WTC11 (cell line): ENCODE data around the gene PMF1. TPM values are rescaled to one million over a fixed set of nuclear protein-coding genes. Genes with fewer than 3 reads are reported as not detected.
A peak's percentile ranks its signal among the peaks of the same experiment; 100 is the strongest.

Source experiments
- ATAC-seq: fragments of 200-7000 bp; cut with Tn5 transposase; 2 replicates; pipeline ENCODE4 v1.10.0; 2021; ENCODE audit warnings: mild to moderate bottlenecking, moderate library complexity
- CTCF ChIA-PET: fragments of 300-600 bp; sonication (Branson Sonifier 250); formaldehyde crosslinking; loops from one replicate; lab custom pipeline; 2021; ENCODE audit warnings: antibody characterized with exemption; lab: Charles Lee
- POLR2A ChIA-PET: fragments of 350-600 bp; sonication (Branson Sonifier 250); formaldehyde crosslinking; loops from one replicate; lab custom pipeline; 2021; ENCODE audit warnings: antibody characterized with exemption; lab: Charles Lee
- DNase-seq: peaks from one replicate; pipeline ENCODE4 v3.0.0; 2021; ENCODE audit warnings: low spot score
- H3K27ac Mint-ChIP-seq: 2 replicates; pipeline ENCODE4 v1.8.0; 2021; ENCODE audit warnings: mixed read lengths
- H3K27me3 Mint-ChIP-seq: 2 replicates; pipeline ENCODE4 v1.8.0; 2021; ENCODE audit warnings: low read depth, mild to moderate bottlenecking, moderate library complexity, mixed read lengths
- H3K36me3 Mint-ChIP-seq: 2 replicates; pipeline ENCODE4 v1.8.0; 2021; ENCODE audit warnings: mixed read lengths
- H3K4me1 Mint-ChIP-seq: 2 replicates; pipeline ENCODE4 v1.8.0; 2022; ENCODE audit warnings: mixed read lengths
- H3K4me3 Mint-ChIP-seq: 2 replicates; pipeline ENCODE4 v1.8.0; 2021; ENCODE audit warnings: mild to moderate bottlenecking, moderate library complexity, mixed read lengths
- H3K9me3 Mint-ChIP-seq: 2 replicates; pipeline ENCODE4 v1.8.0; 2021; ENCODE audit warnings: mixed read lengths
- ATF2 ChIP-seq: sonication (generic); formaldehyde crosslinking; IDR thresholded peaks from 2 replicates; pipeline ENCODE4 v1.8.1; 2022; ENCODE audit warnings: low read depth, missing genetic modification reagents, borderline replicate concordance
- ATF3 ChIP-seq: sonication (generic); formaldehyde crosslinking; conservative IDR thresholded peaks from 2 replicates; pipeline ENCODE4 v1.8.1; 2022; ENCODE audit warnings: mild to moderate bottlenecking, missing genetic modification reagents
- CREB1 ChIP-seq: sonication (generic); formaldehyde crosslinking; IDR thresholded peaks from 2 replicates; pipeline ENCODE4 v1.8.0; 2023; ENCODE audit warnings: mild to moderate bottlenecking, missing genetic modification reagents
- GABPB1 ChIP-seq: sonication (generic); formaldehyde crosslinking; IDR thresholded peaks from 2 replicates; pipeline ENCODE4 v1.8.1; 2023; ENCODE audit warnings: mild to moderate bottlenecking, missing genetic modification reagents
- GTF2I ChIP-seq: fragments of 250-450 bp; sonication (Bioruptor Pico); conservative IDR thresholded peaks from 2 replicates; pipeline ENCODE4 v1.4.0; 2021; ENCODE audit warnings: mild to moderate bottlenecking
- HMGA2 ChIP-seq: fragments of 250-450 bp; sonication (Bioruptor Pico); IDR thresholded peaks from 2 replicates; pipeline ENCODE4 v1.4.0; 2021; ENCODE audit warnings: mild to moderate bottlenecking, moderate library complexity
- NFYB ChIP-seq: sonication (generic); formaldehyde crosslinking; conservative IDR thresholded peaks from 2 replicates; pipeline ENCODE4 v1.8.0; 2022; ENCODE audit warnings: low read depth, missing genetic modification reagents
- NR1H2 ChIP-seq: sonication (generic); formaldehyde crosslinking; IDR thresholded peaks from 2 replicates; pipeline ENCODE4 v1.9.0; 2021; ENCODE audit warnings: mild to moderate bottlenecking, moderate library complexity, missing genetic modification reagents
- TEAD4 ChIP-seq: sonication (generic); formaldehyde crosslinking; IDR thresholded peaks from 2 replicates; pipeline ENCODE4 v1.8.0; 2022; ENCODE audit warnings: mild to moderate bottlenecking, missing genetic modification reagents
- USF1 ChIP-seq: sonication (generic); formaldehyde crosslinking; IDR thresholded peaks from 2 replicates; pipeline ENCODE4 v1.8.0; 2022; ENCODE audit warnings: mild to moderate bottlenecking, missing genetic modification reagents
- ZNF232 ChIP-seq: sonication (generic); formaldehyde crosslinking; IDR thresholded peaks from 2 replicates; pipeline ENCODE4 v1.8.0; 2022; ENCODE audit warnings: mild to moderate bottlenecking, missing genetic modification reagents
- ZNF263 ChIP-seq: sonication (generic); formaldehyde crosslinking; IDR thresholded peaks from 2 replicates; pipeline ENCODE4 v1.8.1; 2022; ENCODE audit warnings: low read depth, mild to moderate bottlenecking, moderate library complexity, missing genetic modification reagents
- ZNF416 ChIP-seq: fragments of 250-450 bp; sonication (Bioruptor Pico); IDR thresholded peaks from 2 replicates; pipeline ENCODE4 v1.9.0; 2021; ENCODE audit warnings: mild to moderate bottlenecking, inconsistent platforms
- total RNA-seq: library from RNA; stranded (reverse); gene quantifications from 3 replicates; pipeline ENCODE4 v1.2.3, GENCODE V29; 2021
- TF ChIP-seq, protein P1 (sequence below): fragments of 200-600 bp; IDR thresholded peaks from 2 replicates; pipeline ENCODE4 v1.8.0; 2022; ENCODE audit warnings: antibody characterized with exemption
- TF ChIP-seq, protein P2 (sequence below): sonication (generic); formaldehyde crosslinking; IDR thresholded peaks from 2 replicates; pipeline ENCODE4 v1.8.0; 2023; ENCODE audit warnings: missing genetic modification reagents, mild to moderate bottlenecking, borderline replicate concordance
- TF ChIP-seq, protein P3 (sequence below): sonication (generic); formaldehyde crosslinking; IDR thresholded peaks from 2 replicates; pipeline ENCODE4 v1.8.0; 2022; ENCODE audit warnings: mild to moderate bottlenecking, missing genetic modification reagents

Gene PMF1
- total RNA-seq, 1 experiment from 2014 or later: 129 TPM

GRCh38 chr1:156258859-156259258, 46.1 kb downstream of the PMF1 start:
- DNase-seq (no peak), ATAC-seq (no peak)
- Mint-ChIP-seq H3K4me1 (no peaks in the 10 kb centered on the region), H3K27ac (no peak overlapping the region), H3K27me3 (no peaks in the 10 kb centered on the region), H3K36me3 (peaks cover 73% of the 10 kb centered on the region), H3K4me3 (no peak overlapping the region), H3K9me3 (no peaks in the 10 kb centered on the region)
- CTCF ChIA-PET: interaction anchor here (0.6 to 1.8 kb wide), 4 partner anchors 10 to 92 kb away, joined by 3 to 9 read pairs (median 6); partner anchors contain the start of gene PAQR6
- TF ChIP-seq, protein P1, sequence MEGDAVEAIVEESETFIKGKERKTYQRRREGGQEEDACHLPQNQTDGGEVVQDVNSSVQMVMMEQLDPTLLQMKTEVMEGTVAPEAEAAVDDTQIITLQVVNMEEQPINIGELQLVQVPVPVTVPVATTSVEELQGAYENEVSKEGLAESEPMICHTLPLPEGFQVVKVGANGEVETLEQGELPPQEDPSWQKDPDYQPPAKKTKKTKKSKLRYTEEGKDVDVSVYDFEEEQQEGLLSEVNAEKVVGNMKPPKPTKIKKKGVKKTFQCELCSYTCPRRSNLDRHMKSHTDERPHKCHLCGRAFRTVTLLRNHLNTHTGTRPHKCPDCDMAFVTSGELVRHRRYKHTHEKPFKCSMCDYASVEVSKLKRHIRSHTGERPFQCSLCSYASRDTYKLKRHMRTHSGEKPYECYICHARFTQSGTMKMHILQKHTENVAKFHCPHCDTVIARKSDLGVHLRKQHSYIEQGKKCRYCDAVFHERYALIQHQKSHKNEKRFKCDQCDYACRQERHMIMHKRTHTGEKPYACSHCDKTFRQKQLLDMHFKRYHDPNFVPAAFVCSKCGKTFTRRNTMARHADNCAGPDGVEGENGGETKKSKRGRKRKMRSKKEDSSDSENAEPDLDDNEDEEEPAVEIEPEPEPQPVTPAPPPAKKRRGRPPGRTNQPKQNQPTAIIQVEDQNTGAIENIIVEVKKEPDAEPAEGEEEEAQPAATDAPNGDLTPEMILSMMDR: no peak
- no peak for TF ChIP-seq NFYB (CRISPR knock-in tag)
- TF ChIP-seq CREB1 (CRISPR knock-in tag): no peak
- TF ChIP-seq, protein P2, sequence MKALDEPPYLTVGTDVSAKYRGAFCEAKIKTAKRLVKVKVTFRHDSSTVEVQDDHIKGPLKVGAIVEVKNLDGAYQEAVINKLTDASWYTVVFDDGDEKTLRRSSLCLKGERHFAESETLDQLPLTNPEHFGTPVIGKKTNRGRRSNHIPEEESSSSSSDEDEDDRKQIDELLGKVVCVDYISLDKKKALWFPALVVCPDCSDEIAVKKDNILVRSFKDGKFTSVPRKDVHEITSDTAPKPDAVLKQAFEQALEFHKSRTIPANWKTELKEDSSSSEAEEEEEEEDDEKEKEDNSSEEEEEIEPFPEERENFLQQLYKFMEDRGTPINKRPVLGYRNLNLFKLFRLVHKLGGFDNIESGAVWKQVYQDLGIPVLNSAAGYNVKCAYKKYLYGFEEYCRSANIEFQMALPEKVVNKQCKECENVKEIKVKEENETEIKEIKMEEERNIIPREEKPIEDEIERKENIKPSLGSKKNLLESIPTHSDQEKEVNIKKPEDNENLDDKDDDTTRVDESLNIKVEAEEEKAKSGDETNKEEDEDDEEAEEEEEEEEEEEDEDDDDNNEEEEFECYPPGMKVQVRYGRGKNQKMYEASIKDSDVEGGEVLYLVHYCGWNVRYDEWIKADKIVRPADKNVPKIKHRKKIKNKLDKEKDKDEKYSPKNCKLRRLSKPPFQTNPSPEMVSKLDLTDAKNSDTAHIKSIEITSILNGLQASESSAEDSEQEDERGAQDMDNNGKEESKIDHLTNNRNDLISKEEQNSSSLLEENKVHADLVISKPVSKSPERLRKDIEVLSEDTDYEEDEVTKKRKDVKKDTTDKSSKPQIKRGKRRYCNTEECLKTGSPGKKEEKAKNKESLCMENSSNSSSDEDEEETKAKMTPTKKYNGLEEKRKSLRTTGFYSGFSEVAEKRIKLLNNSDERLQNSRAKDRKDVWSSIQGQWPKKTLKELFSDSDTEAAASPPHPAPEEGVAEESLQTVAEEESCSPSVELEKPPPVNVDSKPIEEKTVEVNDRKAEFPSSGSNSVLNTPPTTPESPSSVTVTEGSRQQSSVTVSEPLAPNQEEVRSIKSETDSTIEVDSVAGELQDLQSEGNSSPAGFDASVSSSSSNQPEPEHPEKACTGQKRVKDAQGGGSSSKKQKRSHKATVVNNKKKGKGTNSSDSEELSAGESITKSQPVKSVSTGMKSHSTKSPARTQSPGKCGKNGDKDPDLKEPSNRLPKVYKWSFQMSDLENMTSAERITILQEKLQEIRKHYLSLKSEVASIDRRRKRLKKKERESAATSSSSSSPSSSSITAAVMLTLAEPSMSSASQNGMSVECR: no peak
- POLR2A ChIA-PET: no interaction called here

DNA sequence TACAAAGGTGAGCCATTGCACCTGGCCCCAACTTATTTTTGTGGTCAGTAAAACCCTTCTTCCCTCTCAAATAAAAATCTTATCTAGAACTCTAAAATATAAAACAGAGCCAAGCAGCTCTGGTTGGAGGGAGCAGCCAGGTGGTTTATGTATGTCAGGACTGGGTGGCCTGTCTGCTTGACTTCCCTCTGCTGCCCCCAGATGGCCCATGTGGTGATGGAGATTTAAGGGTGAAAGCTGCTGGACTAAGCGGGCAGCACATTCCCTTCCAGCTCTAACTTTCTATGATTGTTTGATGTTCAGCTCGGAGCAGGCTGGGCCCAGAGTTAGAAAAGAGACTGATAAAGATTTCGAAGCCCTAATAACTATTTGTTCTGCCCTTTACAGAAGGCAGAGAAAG, 47.0 kb downstream of the PMF1 start:
- no peaks in the 10 kb centered on the region for H3K27me3 Mint-ChIP-seq
- DNase-seq: no peak
- no peak for TF ChIP-seq GABPB1 (CRISPR knock-in tag)
- TF ChIP-seq ATF2 (CRISPR knock-in tag): no peak
- TF ChIP-seq USF1 (CRISPR knock-in tag): no peak
- TF ChIP-seq ATF3 (CRISPR knock-in tag): no peak
- TF ChIP-seq ZNF232: no peak
- TF ChIP-seq, protein P3, sequence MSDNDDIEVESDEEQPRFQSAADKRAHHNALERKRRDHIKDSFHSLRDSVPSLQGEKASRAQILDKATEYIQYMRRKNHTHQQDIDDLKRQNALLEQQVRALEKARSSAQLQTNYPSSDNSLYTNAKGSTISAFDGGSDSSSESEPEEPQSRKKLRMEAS (CRISPR knock-in tag): no peak
- no peak for TF ChIP-seq ZNF416 (CRISPR knock-in tag)
- TF ChIP-seq, all 79 proteins: peak for 0
- H3K4me3 Mint-ChIP-seq: no peak overlapping the region
- ChIA-PET POLR2A (no interaction called here), CTCF (interaction anchor here (0.5 to 1.8 kb wide), 13 partner anchors 9 to 122 kb away, joined by 3 to 9 read pairs (median 4); partner anchors contain the start of genes PAQR6 and PMF1)
- H3K9me3 Mint-ChIP-seq: no peaks in the 10 kb centered on the region
- peaks cover 74% of the 10 kb centered on the region for H3K36me3 Mint-ChIP-seq
- H3K4me1 Mint-ChIP-seq: no peaks in the 10 kb centered on the region
- H3K27ac Mint-ChIP-seq: no peak overlapping the region
- peak; percentile 52 for ATAC-seq

DNA sequence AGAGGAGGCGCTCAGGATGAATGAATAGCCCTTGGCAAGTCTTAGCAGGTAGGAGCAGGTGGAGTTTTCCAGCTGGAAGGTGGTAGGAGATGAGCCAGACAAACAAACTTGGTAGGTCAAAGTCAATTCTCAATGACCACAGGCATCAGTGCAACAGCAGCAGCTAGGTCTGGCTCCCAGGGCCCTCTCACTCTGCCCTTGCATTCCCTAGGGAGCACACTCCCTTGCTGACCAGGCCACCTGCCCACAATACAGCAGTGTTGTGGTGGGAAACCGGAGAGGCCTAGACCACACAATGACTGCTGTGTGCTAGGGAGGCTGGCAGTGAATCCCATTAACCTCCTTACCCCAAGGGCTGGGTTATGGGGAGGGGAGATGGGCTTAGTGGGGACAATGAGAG, 48.1 kb downstream of the PMF1 start:
- ChIA-PET CTCF (interaction anchor here (1.3 to 1.8 kb wide), 2 partner anchors 15 to 120 kb away, joined by 9 read pairs; no protein-coding TSS in a partner anchor), POLR2A (no interaction called here)
- H3K4me1 Mint-ChIP-seq: no peaks in the 10 kb centered on the region
- no peak overlapping the region for H3K4me3 Mint-ChIP-seq
- no peaks in the 10 kb centered on the region for H3K9me3 Mint-ChIP-seq
- TF ChIP-seq ZNF263 (CRISPR knock-in tag) (no peak), TEAD4 (CRISPR knock-in tag) (no peak), HMGA2 (CRISPR knock-in tag) (no peak), GTF2I (CRISPR knock-in tag) (no peak), NR1H2 (CRISPR knock-in tag) (no peak)
- H3K36me3 Mint-ChIP-seq: peaks cover 82% of the 10 kb centered on the region
- H3K27me3 Mint-ChIP-seq: no peaks in the 10 kb centered on the region
- ATAC-seq (no peak), DNase-seq (no peak)
- H3K27ac Mint-ChIP-seq: no peak overlapping the region
